Omental fat pad (tissue), 4 donors: ENCODE measurements around the gene BCL6. TPM values are rescaled to one million over a fixed set of nuclear protein-coding genes. Genes with fewer than 3 reads are reported as not detected.

Experiments used
- ATAC-seq: fragments of 150-250 bp; one replicate; pipeline ENCODE4 v1.9.1; 2016; ENCODE audit warnings: mild to moderate bottlenecking, moderate library complexity; ENCODE audit not compliant: low FRiP score
- DNase-seq: peaks from one replicate; pipeline ENCODE4 v3.0.0-alpha.2; 2019; ENCODE audit warnings: low spot score
- CTCF ChIP-seq, 3 donors: fragments of 450-650 bp; IDR thresholded peaks; one replicate each; pipeline ENCODE4 v1.5.1; 2016 to 2017; ENCODE audit warnings: antibody characterized with exemption in 3 of 3, mild to moderate bottlenecking in 3 of 3, moderate library complexity in 2 of 3
- total RNA-seq, 4 donors: library from RNA; depleted of rRNA; stranded (reverse); fragments of >200 nt; gene quantifications; one replicate each; pipeline ENCODE4 v1.1.0, GENCODE V29; 2016

The BCL6 gene
- total RNA-seq, 4 donors from 2014 or later, result 148 to 323 (median 179) TPM

- peak; percentile 82 for ATAC-seq
- DNase-seq, result peak; percentile 69
- peak in 1 of 3 donors; percentile 55 for TF ChIP-seq CTCF (IDR thresholded peaks at IDR 0.05)
These were observed 30.8 kb downstream of the BCL6 start for GRCh38 chr3:187714404-187714979.

GRCh38 chr3:187713504-187713903 lies 31.8 kb downstream of the BCL6 start:
- no peak for TF ChIP-seq CTCF (IDR thresholded peaks at IDR 0.05)
- no peak for ATAC-seq
- DNase-seq, result no peak

GRCh38 chr3:187709155-187709554 lies 36.1 kb downstream of the BCL6 start:
- TF ChIP-seq CTCF (IDR thresholded peaks at IDR 0.05), result no peak
- no peak for ATAC-seq
- DNase-seq, result no peak

GRCh38 chr3:187708696-187709095 lies 36.6 kb downstream of the BCL6 start:
- DNase-seq (no peak), ATAC-seq (no peak)
- TF ChIP-seq CTCF (IDR thresholded peaks at IDR 0.05), result no peak

GRCh38 chr3:187706971-187707370 lies 38.3 kb downstream of the BCL6 start:
- DNase-seq (no peak), ATAC-seq (no peak)
- no peak for TF ChIP-seq CTCF (IDR thresholded peaks at IDR 0.05)

- DNase-seq, result no peak
- TF ChIP-seq CTCF (IDR thresholded peaks at IDR 0.05), result no peak
- no peak for ATAC-seq
These were observed 40.1 kb downstream of the BCL6 start for GRCh38 chr3:187705164-187705563.

- ATAC-seq, result no peak
- TF ChIP-seq CTCF (IDR thresholded peaks at IDR 0.05), result no peak
- DNase-seq, result no peak
These were observed 42.7 kb downstream of the BCL6 start, which contains the start of gene RTP2 for GRCh38 chr3:187702507-187703033. Gene RTP2 (minus strand): TSS chr3:187702557. CDS start chr3:187702128, 429 bp downstream.
